ENCODE data around the gene MT2A.

GRCh38 chr16:56613706-56614105 lies 5.3 kb downstream of the MT2A start:
- TF ChIP-seq CTCF (IDR thresholded peaks at IDR 0.05 in 8 of 11, conservative IDR thresholded peaks at IDR 0.05 in 3 of 11) (no peak), POLR2AphosphoS5 (IDR thresholded peaks at IDR 0.05) (no peak)
